ENCODE data around the gene ERC2. TPM values are rescaled to one million over a fixed set of nuclear protein-coding genes. Genes with fewer than 3 reads are reported as not detected.
"Not testable (repeated sequence)": the region's sequence is repeated elsewhere in the genome, so short reads cannot be mapped to it uniquely, and the experiment has no call there.

Gene ERC2
- total RNA-seq, 1 donor from 2014 or later, result 1.3 TPM

DNA sequence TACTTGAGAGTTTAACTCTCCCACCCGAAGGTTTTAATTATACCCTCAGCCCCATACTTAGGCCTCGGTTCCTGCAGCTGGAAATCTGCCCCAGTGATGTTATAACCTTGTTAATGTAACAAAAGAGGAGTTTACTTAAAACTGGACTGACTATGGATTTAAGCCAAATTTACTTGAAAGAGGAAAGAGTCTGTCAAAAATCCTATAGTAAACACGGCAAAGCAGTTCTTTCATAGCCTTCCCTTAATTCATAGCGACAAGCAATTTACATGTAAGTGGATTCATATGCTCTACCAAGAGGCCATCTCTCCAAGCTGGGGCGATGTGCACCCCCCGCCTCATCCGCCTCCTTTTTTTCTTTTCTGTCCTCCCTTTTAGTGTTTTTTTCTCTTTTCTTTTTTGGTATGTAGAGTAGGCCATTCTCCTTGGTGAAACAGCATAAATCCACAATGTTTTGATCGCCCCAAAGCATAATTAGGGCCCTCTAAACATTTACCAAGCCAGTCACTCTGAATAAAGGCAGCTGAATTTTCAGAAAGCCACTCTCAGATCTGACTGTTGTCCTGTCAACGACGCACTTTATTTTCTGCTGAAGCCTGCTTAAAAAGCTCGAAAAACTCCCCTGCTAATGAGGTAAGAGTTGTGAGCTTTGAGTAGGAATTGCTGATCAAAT lies 608.1 kb downstream of the ERC2 start:
- no peak for DNase-seq (ENCODE audit: extremely low read depth, low read depth, low spot score)

DNA sequence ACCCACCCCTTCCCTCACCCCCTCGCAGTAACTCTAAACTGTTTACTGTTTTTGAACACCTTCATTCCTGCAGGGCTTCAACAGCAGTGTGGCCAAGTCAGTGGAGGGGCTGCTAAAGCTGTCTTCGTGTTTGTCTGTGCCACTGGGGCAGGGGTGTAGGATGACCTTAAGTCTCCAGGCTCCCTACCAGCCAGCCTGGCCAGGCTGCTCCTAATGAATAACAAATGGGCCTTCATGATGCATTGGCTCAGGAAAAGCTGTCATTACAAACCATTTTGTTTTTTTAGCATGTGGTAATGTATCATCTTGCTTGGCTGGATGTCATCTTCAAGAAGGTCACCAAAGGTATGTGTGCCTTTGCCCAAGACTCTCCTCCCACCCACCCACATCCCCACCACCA lies 609.0 kb downstream of the ERC2 start:
- no peak for DNase-seq (ENCODE audit: extremely low read depth, low read depth, low spot score)

DNA sequence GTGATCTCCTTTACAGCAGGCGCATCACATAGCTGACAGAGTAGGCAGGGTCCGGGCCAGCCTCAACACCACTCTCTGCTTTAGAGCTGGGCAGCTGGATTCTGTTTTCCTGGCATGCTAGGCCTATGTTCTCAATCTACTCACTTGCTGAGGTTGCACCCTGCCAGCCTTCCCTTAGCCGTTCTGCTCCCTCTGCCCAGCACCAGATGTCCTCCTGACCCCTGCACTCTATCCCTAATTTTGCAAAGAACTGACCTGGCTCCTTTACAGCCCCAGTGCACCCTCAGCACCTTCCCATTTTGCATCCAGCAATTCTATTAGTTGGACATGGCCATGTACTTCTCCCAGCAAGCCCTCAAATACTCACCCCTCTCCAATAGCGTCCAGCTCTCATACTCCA lies 609.5 kb downstream of the ERC2 start:
- DNase-seq (ENCODE audit: extremely low read depth, low read depth, low spot score), result no peak

DNA sequence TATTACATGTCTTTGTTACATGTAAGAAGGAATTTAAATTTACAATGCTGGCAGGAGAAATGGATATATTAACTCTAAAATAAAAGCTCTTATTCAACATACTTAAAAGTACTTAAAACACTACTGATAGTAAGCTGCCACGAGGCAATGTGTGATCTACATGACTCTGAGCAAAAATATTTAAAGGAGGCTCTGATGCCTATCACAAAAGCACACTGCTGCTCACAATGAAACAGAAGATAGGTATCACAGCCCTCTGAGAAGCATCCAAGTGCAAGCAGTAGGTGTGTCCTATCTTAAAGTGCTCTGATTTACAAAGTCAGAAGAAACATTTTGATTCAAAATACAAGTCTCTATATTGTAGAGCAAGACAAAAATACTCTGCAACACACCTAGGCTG lies 610.0 kb downstream of the ERC2 start:
- DNase-seq (ENCODE audit: extremely low read depth, low read depth, low spot score), result no peak

DNA sequence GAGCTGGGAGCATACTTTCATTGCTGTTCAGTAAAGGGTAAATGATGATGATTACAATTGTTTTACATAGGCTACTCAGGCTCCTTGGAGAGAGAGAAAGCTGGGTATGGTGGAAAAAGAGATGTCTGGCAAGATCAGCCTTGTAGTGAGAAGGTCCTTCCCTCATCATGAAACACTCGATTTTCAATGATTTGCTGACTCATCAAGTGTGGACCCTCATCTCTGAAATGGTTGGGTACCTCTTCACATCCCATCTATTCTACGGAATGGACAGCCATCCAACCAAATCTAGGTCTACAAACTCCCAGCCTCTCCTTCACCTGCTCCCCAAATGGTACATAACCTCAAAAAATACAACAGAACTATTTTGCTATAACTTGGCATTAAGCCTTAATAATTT lies 610.6 kb downstream of the ERC2 start:
- no peak for DNase-seq (ENCODE audit: extremely low read depth, low read depth, low spot score)

DNA sequence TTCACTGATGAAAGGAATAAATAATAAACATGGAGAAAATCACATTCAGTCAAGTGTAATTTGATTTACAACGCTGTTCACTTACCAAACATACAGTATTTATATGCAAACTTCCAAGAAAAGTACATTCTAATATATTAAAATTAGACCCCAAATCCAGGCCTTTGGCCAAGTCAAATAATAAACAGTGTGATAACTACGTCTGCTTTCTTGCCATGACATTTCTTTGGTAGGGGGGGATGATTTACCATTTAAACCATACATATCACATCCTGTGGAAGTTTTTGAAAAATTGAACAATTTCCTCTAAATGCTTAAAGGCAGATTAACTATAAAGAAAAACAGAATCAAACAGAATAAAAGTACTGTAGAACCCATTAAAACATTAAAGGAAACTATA lies 613.0 kb downstream of the ERC2 start:
- no peak for DNase-seq (ENCODE audit: extremely low read depth, low read depth, low spot score)

DNA sequence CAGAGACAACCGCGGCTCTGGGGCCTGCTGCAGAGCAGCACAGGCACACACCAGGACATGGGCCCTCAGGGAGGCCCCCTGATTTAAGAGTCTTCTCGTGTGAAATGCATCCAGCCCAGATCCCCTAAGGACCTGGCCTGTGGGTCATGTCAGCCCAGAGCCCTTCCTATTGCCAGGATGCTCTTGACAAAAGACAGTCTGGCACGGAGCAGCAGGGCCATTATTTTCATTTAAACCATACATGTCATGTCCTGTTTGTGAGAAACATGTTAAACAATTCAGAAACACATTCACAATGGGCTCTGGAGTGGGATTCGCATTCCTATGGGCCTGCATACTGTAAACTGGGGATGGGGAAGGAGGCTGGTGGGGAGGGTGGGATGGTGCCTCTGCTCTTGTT lies 613.8 kb downstream of the ERC2 start:
- DNase-seq (ENCODE audit: extremely low read depth, low read depth, low spot score), result no peak

DNA sequence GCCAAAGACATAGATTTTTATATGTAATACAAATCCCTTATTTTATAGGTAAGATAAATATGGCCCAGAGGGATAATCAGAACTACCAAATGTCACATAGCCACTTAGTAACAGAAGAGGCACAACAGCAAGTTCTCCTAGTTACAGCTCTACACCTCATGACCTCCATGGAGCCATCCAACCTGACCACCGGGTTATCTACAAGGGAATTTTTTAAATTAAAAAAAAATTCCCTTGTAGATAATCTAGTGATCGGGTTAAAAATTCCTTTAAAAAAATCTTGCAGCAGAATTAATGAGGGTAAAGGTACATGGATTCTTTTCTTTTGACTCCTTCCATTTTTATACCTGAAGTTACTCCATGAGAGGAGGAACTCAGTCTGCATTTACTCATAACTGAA lies 615.9 kb downstream of the ERC2 start:
- DNase-seq (ENCODE audit: extremely low read depth, low read depth, low spot score), result no peak

DNA sequence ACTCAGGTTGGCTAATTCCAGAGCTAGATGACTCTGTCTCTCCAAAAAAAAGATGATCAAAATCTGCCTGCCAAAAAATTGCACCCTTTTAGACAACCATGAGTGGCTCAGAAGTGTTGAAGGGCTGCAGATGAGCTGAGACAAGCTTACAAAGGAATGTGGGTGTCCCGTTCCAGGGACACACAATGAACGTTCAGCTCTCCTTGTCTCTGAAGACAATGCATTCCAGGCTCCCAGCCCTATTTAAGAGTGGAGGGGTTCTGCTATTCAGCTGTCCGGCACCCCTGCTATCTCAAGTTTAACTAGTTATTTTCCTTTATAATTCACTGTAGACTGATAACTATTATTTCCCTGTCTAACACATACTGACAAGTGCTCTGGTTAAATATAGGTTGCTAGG lies 626.1 kb downstream of the ERC2 start:
- no peak for DNase-seq (ENCODE audit: extremely low read depth, low read depth, low spot score)

DNA sequence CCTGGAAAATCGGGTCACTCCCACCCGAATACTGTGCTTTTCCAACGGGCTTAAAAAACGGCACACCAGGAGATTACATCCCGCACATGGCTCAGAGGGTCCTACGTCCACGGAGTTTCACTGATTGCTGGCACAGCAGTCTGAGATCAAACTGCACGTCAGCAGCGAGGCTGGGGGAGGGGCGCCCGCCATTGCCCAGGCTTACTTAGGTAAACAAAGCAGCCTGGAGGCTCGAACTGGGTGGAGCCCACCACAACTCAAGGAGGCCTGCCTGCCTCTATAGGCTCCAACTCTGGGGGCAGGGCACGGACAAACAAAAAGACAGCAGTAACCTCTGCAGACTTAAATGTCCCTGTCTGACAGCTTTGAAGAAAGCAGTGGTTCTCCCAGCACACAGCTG lies 636.4 kb downstream of the ERC2 start:
- DNase-seq (ENCODE audit: extremely low read depth, low read depth, low spot score), result not testable (repeated sequence)

DNA sequence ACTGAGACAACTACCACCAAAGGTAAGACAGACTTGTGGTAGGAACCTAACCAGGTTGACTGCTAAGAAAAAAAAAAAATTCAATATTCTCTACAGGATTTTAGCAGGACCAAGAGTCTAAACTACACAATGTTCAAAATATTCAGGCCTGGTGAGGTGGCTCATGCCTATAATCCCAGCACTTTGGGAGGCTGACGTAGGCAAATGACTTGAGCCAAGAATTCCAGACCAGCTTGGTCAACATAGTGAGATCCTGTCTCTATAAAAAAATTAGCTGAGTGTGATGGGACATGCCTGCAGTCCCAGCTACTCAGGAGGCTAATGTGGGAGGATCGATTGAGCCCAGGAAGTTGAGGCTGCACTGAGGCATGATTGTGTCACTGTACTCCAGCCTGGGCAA lies 639.6 kb downstream of the ERC2 start:
- no peak for DNase-seq (ENCODE audit: extremely low read depth, low read depth, low spot score)

DNA sequence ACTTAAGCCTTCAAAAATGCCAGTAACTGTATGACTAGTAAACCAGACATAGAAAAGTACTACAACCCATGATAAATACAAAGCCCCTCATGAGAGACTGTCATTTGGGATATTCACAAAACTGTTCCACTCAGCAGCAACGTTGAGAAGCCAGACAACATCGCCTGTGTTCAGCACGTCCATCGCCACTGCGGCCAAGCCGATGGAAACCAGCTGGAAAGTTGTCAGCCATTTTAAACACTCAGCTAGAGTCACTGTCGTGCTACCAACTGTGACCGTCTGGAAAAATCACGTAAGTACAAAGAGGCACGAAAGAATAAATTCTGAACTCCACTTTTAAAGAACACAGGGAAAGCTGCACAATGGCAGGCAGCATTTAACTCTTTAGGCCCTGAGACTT lies 640.5 kb downstream of the ERC2 start:
- no peak for DNase-seq (ENCODE audit: extremely low read depth, low read depth, low spot score)

DNA sequence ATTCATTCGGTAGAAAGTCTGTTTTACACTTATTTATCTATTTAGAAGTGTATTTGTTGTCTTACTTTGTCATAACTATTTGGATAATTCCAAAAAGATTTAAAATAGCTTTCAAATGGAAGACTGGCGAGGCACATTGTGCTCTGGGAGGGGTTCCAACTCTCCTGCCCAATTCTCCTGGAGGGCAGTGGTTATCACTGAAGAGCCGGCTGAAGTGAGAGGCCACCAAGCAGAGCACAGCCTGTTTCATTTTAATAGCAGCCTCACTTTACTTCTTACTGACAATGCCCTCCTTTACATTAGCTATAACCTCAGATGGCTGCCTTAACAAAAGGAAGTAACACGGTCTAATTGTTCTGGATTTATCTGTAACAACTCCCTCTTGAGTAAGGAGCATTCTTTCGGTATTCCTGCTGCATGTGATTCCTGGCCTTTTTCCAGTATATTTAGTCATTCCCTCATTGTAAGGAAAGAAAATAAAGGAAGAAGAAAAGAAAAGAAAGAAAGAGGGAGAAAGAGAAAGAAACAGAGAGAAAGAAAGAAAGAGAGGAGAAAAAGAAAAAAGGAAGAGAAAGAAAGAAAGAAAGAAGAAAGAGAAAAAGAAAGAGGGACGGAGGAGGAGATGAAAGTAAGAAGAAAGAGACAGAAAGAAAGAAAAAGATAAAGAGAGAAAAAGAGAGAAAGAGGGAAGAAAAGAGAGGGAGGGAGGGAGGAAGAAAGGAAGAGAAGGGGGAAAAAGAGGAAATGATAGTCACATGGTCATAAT lies 641.4 kb downstream of the ERC2 start:
- no peak for DNase-seq (ENCODE audit: extremely low read depth, low read depth, low spot score)

DNA sequence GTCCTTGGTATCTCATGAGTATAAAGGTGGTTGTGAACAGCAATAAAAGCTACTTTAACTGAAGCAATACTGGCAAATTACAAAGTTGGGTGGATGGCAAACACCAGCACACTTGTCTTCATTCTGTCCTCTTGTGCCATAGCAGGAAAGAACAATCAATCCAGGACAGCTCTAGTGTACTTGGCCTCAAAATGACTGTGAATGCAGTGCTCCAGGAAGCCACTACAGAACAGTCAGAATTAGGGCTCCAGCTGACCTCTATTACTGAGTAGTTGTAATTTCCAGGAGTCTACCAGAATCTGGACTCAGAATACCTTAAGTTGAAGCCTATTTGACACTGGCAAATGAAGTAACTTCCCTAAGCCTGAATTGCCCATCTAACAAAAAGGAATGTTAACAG lies 642.2 kb downstream of the ERC2 start:
- no peak for DNase-seq (ENCODE audit: extremely low read depth, low read depth, low spot score)

DNA sequence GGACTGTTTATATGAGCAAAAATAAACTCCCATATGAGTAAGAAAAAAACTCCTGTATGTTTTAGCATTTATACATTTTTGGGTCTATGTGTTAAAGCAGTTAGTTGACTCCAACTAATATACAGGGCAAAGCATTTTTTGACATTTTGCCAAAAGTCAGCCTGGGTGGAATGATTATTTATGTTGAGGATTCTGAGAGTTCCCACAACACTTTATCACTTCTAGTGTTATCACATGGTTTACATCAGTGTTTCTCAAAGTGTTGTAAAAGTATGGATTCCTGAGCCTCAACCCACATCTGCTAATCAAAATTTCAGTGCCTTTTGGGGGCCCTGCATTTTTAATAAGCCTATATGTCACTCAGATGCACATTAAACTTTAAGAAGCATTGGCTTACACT lies 643.9 kb downstream of the ERC2 start:
- no peak for DNase-seq (ENCODE audit: extremely low read depth, low read depth, low spot score)

DNA sequence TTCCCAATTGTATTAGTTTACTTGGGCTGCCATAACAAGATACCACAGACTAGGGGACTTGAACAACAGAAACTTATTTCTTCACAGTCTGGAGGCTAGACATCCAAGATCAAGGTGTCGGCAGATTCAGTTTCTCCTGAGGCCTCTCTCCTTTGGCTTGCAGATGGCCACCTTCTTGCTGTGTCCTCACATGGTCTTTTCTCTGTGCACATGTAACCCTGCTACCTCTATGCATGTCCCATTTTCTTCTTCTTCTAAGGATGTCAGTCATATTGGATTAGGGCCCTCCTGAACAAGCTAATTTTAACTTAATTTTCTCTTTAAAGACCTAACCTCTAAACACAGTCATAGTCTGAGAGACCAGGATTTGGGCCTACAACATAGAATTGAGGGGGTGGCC lies 644.4 kb downstream of the ERC2 start:
- no peak for DNase-seq (ENCODE audit: extremely low read depth, low read depth, low spot score)

DNA sequence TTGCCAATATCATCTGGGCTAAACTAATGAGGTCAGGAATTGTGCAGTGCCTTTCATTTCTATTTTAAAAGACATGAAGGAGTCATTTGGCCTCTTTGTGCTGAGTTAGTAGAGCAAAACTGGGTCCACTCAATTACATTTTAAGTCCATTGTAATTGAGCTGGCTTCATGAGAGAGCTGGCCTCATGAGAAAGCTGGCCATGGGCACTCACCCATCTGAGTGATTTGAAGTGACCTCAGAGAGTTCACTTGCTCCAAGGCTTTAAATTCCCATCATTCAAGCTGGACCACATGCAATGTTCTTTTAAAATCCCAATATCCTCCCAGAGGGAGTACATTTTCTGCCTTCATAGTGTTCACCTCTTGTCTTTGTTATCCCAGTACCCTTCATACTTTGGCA lies 645.3 kb downstream of the ERC2 start:
- DNase-seq (ENCODE audit: extremely low read depth, low read depth, low spot score), result no peak

DNA sequence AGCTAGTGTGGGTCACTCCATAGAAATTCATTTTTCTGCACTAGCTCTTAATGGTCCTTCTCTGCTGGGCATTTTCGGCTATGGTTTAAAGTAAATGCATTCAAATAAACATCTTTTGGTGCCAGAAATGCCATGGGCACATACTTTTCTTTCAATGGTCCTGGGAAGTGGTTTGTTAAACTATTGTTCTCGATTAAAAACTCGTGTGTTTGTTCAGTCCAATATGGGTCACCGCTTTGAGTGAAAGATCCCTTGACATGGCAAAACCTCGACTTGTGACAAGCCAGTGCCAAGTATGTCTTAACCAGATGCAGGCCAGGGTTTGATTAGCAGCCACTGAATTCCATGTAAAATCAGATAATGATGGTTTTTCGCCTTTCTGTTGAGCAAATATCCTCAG lies 649.3 kb downstream of the ERC2 start:
- no peak for DNase-seq (ENCODE audit: extremely low read depth, low read depth, low spot score)

DNA sequence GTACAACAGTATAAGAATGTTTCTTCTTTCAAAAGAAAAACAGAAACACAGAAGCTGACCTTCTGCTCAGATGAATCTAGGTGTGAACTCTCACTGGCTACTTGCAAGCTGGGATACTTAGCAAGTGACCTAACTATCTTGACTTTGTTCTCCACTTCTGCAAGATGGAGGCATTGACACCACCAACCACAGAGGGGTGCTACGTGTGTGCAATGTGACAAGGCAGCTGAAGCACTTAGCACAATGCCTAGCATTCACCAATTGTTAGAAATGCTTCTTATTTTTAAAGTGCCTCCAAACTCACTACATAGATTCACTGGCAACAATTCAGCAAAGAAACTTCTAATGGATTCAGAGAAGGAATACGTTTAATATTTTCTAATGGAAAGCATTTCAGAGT lies 649.8 kb downstream of the ERC2 start:
- no peak for DNase-seq (ENCODE audit: extremely low read depth, low read depth, low spot score)

DNA sequence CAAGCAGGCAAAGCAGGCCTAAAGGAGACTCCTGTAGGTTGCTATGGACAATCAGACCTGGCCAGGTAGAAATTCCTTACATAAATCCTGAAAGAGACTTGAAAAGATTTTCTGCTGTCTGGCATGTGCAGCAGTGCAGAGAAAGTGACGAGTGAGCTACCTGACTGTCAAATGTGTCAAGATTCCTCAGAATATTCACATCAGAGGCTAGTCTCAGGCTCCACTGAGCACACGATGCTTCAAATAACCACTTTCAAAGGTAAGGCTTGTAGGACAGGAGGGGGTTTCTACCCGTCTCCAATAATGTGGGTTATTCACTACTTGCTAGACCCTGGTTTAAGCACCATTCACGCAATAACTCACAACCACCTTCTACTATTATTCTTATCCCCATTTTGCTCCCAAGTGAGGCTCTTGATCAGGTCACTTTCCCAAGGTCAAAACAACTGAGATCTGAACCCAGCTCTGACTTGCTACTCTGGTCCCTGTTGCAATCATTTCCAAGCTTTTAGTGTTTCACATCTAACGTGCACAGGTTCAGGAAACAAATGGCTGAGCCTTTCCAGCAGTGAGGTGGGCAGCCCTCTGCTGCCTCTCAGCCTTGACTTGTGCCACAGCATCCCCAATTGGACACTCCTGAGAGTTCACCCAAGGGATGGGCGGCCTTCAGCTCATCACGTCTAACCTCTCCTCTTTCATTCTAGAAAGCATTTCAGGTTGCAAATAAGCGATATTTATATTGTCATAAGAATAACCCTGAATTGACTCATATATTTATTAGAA lies 651.3 kb downstream of the ERC2 start:
- no peak for DNase-seq (ENCODE audit: extremely low read depth, low read depth, low spot score)

DNA sequence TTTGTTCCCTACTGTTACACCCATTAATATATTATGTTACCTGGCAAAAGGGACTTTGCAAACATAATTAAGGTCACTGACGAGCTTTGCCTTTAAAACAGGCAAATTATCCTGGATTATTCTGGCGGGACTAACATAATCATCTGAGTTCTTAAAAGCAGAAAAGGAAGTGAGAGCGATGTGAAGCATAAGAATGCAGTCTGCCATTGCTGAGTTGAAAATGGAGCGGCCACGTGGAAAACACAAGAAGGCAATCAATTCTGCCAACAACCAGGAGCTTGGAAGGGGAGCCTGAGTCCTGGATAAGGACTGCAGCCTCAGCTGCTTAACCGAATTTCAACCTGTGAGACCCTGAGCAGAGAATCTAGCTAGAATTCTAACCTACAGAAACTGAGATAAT lies 653.0 kb downstream of the ERC2 start:
- no peak for DNase-seq (ENCODE audit: extremely low read depth, low read depth, low spot score)

Measured in glomerular endothelial cell (primary cell).